Mesenchymal stem cell (in vitro differentiated cells and primary cell): ENCODE measurements around the gene NUBPL.

Source experiments
- DNase-seq: peaks from one replicate; pipeline ENCODE4 v3.0.0-alpha.2; 2013
- H2AFZ ChIP-seq: one replicate; pipeline ENCODE4 v1.6.1; 2013; ENCODE audit warnings: low read depth, mild to moderate bottlenecking, control low read depth, inconsistent platforms, low read length, moderate library complexity
- H2AK5ac ChIP-seq: 2 replicates; pipeline ENCODE4 v1.6.1; 2013; ENCODE audit warnings: low read length, moderate library complexity, mild to moderate bottlenecking, inconsistent platforms; ENCODE audit not compliant: severe bottlenecking
- H2BK120ac ChIP-seq: one replicate; pipeline ENCODE4 v1.6.1; 2013; ENCODE audit warnings: low read depth, mild to moderate bottlenecking, inconsistent platforms, low read length, moderate library complexity
- H2BK12ac ChIP-seq, 2 experiments: one replicate each; pipeline ENCODE4 v1.6.1; 2013; ENCODE audit warnings: inconsistent platforms in 2 of 2, low read length in 2 of 2, mild to moderate bottlenecking in 2 of 2, moderate library complexity in 2 of 2, control low read depth in 1 of 2
- H2BK15ac ChIP-seq: one replicate; pipeline ENCODE4 v1.6.1; 2013; ENCODE audit warnings: mild to moderate bottlenecking, low read depth, inconsistent platforms; ENCODE audit not compliant: poor library complexity, severe bottlenecking
- H2BK5ac ChIP-seq: 2 replicates; pipeline ENCODE4 v1.6.1; 2013; ENCODE audit warnings: low read depth, mild to moderate bottlenecking, low read length, control low read depth, inconsistent platforms; ENCODE audit not compliant: poor library complexity, severe bottlenecking
- H3K14ac ChIP-seq, 2 experiments: one replicate each; pipeline ENCODE4 v1.6.1; 2013; ENCODE audit warnings: inconsistent platforms in 2 of 2, low read length in 2 of 2, control low read depth in 1 of 2, mild to moderate bottlenecking in 1 of 2, moderate library complexity in 1 of 2
- H3K18ac ChIP-seq, 2 experiments: one replicate each; pipeline ENCODE4 v1.6.1; 2013; ENCODE audit warnings: inconsistent platforms in 2 of 2, low read length in 2 of 2, control low read depth in 1 of 2, low read depth in 1 of 2, mild to moderate bottlenecking in 1 of 2
- H3K23ac ChIP-seq, 2 experiments: one replicate each; pipeline ENCODE4 v1.6.1; 2013; ENCODE audit warnings: inconsistent platforms in 2 of 2, low read length in 2 of 2, mild to moderate bottlenecking in 2 of 2, moderate library complexity in 2 of 2, control low read depth in 1 of 2
- H3K27ac ChIP-seq: 2 replicates; pipeline ENCODE4 v1.5.1; 2013; ENCODE audit warnings: mild to moderate bottlenecking, moderate library complexity, low read length, control low read depth, inconsistent platforms; ENCODE audit not compliant: poor library complexity, severe bottlenecking
- H3K27me3 ChIP-seq, 2 experiments: 2 replicates each; pipeline versions ENCODE4 v1.6.1 to v1.7.0; 2013; ENCODE audit warnings: low read length in 2 of 2, mild to moderate bottlenecking in 2 of 2, moderate library complexity in 2 of 2, control low read depth in 1 of 2, inconsistent platforms in 1 of 2; ENCODE audit not compliant: control insufficient read depth in 1 of 2, insufficient read depth in 1 of 2
- H3K36me3 ChIP-seq, 2 experiments: 2 replicates each; pipeline versions ENCODE4 v1.6.1 to v1.7.0; 2013; ENCODE audit warnings: low read length in 2 of 2, control low read depth in 1 of 2, inconsistent platforms in 1 of 2, low read depth in 1 of 2, mild to moderate bottlenecking in 1 of 2; ENCODE audit not compliant: insufficient read depth in 2 of 2, control insufficient read depth in 1 of 2
- H3K4ac ChIP-seq, 2 experiments: one replicate each; pipeline ENCODE4 v1.6.1; 2013; ENCODE audit warnings: inconsistent platforms in 2 of 2, low read length in 2 of 2, mild to moderate bottlenecking in 2 of 2, moderate library complexity in 2 of 2, control low read depth in 1 of 2, low read depth in 1 of 2
- H3K4me1 ChIP-seq: 2 replicates; pipeline ENCODE4 v1.6.1; 2013; ENCODE audit warnings: low read depth, low read length, control low read depth; ENCODE audit not compliant: control insufficient read depth, insufficient read depth
- H3K4me2 ChIP-seq: 2 replicates; pipeline ENCODE4 v1.6.1; 2013; ENCODE audit warnings: low read length, mild to moderate bottlenecking, inconsistent platforms; ENCODE audit not compliant: poor library complexity, severe bottlenecking
- H3K4me3 ChIP-seq, 2 experiments: 2 replicates each; pipeline versions ENCODE4 v1.5.1 to v1.7.0; 2013; ENCODE audit warnings: low read length in 2 of 2, mild to moderate bottlenecking in 2 of 2, control low read depth in 1 of 2, low read depth in 1 of 2; ENCODE audit not compliant: insufficient read depth in 1 of 2
- H3K79me1 ChIP-seq: replicated peaks from 2 replicates; pipeline ENCODE4 v1.6.1; 2013; ENCODE audit warnings: mild to moderate bottlenecking, control low read depth, low read length, inconsistent platforms; ENCODE audit not compliant: poor library complexity, severe bottlenecking
- H3K9ac ChIP-seq: 2 replicates; pipeline ENCODE4 v1.7.0; 2013; ENCODE audit warnings: mild to moderate bottlenecking, low read length, moderate library complexity
- H3K9me3 ChIP-seq: 2 replicates; pipeline ENCODE4 v1.7.0; 2013; ENCODE audit warnings: mild to moderate bottlenecking, low read length; ENCODE audit not compliant: control insufficient read depth
- H4K8ac ChIP-seq: one replicate; pipeline ENCODE4 v1.6.1; 2013; ENCODE audit warnings: inconsistent platforms, mild to moderate bottlenecking, low read length, moderate library complexity
- H4K91ac ChIP-seq: one replicate; pipeline ENCODE4 v1.6.1; 2013; ENCODE audit warnings: mild to moderate bottlenecking, low read length, inconsistent platforms
- WGBS: methylation state at CpG from one replicate; pipeline ENCODE4 v1.1.7; 2013; ENCODE audit warnings: mixed read lengths; 5-methylcytosine and 5-hydroxymethylcytosine counted together

NUBPL gene

DNA sequence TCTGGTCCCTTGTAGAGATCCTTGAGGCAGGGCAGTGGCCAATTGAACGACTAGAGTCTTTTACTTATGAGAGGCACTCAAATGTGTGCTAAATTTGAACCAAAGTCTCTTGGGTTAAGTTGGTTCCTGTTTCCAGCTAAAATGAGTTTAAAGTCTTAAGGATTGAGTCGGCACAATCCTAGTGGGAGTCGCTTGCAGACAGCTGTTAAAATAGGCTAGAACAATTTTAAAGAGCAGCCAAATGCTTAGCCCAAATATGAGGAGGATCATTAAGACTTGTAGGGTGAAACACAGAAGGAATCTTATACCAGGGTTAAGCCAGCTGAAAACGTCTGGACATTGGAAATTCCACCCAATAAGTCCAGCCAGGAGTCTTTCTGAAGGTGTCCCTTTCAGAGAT, 216.1 kb downstream of the NUBPL start:
- no peaks in the 10 kb centered on the region for H3K79me1 ChIP-seq
- no peak overlapping the region for H3K14ac ChIP-seq
- no peaks in the 10 kb centered on the region for H3K36me3 ChIP-seq
- no peak for DNase-seq
- peaks cover 22% of the 10 kb centered on the region for H3K9me3 ChIP-seq
- no peak overlapping the region for H2BK12ac ChIP-seq
- H3K9ac ChIP-seq, result no peak overlapping the region
- H2BK15ac ChIP-seq, result no peak overlapping the region
- no peak overlapping the region for H2BK120ac ChIP-seq
- no peak overlapping the region for H3K4me3 ChIP-seq
- H3K27ac ChIP-seq, result no peak overlapping the region
- H4K8ac ChIP-seq, result no peak overlapping the region
- H3K4ac ChIP-seq, result no peak overlapping the region
- H3K4me2 ChIP-seq, result no peak overlapping the region
- H4K91ac ChIP-seq, result no peak overlapping the region
- H2AFZ ChIP-seq, result no peak overlapping the region
- no peaks in the 10 kb centered on the region for H3K4me1 ChIP-seq
- H2BK5ac ChIP-seq, result no peak overlapping the region
- H3K18ac ChIP-seq, result no peak overlapping the region
- 88% methylated on average over 4 of the region's 4 CpGs for WGBS
- no peak overlapping the region for H3K23ac ChIP-seq
- no peak overlapping the region for H2AK5ac ChIP-seq
- no peaks in the 10 kb centered on the region for H3K27me3 ChIP-seq

DNA sequence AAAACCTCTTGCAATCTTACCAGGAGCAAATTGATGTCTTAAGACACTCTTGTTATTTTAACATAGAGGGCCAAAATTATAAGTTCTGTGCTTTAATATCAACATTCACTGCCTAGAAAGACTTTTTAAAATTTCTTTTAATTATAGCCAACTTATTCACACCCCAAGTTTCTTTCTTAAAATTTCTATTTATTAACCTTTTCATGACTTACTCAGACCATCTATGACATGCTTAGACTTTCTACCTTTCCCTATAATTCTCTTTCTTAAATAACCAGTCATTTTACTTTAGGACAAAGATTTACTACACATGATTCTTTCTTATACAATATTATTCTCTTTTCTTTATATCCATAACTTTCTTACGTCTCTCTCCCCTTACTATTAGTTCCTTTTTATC, 220.4 kb downstream of the NUBPL start:
- Histone ChIP-seq H3K4ac (no peak overlapping the region), H3K4me3 (no peak overlapping the region), H3K9ac (no peak overlapping the region)

DNA sequence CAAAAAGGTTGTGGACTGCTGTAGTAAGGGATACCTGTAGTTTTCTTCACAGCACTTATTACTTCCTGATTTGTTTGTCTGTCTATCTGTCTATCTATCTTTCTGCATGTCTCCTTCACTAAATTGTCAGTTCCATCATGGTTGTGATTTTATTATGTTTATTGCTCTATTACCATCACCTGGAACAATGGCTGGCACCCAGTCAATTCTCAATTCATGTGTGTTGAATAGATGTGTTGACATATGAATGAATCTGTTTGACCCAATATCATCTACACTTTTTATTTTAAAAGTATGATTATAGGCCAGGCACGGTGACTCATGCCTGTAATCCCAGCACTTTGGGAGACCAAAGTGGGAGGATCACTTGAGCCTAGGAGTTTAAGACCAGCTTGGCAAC, 224.4 kb downstream of the NUBPL start:
- no peak overlapping the region for H2BK12ac ChIP-seq
- no peak overlapping the region for H3K4ac ChIP-seq
- H4K8ac ChIP-seq, result no peak overlapping the region
- no peak overlapping the region for H3K4me2 ChIP-seq
- no peaks in the 10 kb centered on the region for H3K27me3 ChIP-seq
- H3K9me3 ChIP-seq, result peaks cover 19% of the 10 kb centered on the region
- no peak overlapping the region for H3K18ac ChIP-seq
- no peak overlapping the region for H2BK5ac ChIP-seq
- H3K27ac ChIP-seq, result no peak overlapping the region
- no peaks in the 10 kb centered on the region for H3K4me1 ChIP-seq
- no peak overlapping the region for H2BK15ac ChIP-seq
- no peak overlapping the region for H2AK5ac ChIP-seq
- H2AFZ ChIP-seq, result no peak overlapping the region
- H3K14ac ChIP-seq, result no peak overlapping the region
- no peak overlapping the region for H2BK120ac ChIP-seq
- WGBS, result 94% methylated on average over 1 of the region's 1 CpG
- H4K91ac ChIP-seq, result no peak overlapping the region
- H3K36me3 ChIP-seq, result no peaks in the 10 kb centered on the region
- H3K9ac ChIP-seq, result no peak overlapping the region
- H3K4me3 ChIP-seq, result no peak overlapping the region
- no peak for DNase-seq
- no peaks in the 10 kb centered on the region for H3K79me1 ChIP-seq
- H3K23ac ChIP-seq, result no peak overlapping the region

More for the DNA sequence above, 220.4 kb downstream of the NUBPL start:
- H2BK5ac ChIP-seq, result no peak overlapping the region
- H3K23ac ChIP-seq, result no peak overlapping the region
- no peak overlapping the region for H4K91ac ChIP-seq
- no peak overlapping the region for H2BK15ac ChIP-seq
- no peak overlapping the region for H3K4me2 ChIP-seq
- no peaks in the 10 kb centered on the region for H3K27me3 ChIP-seq
- H3K18ac ChIP-seq, result no peak overlapping the region
- H3K14ac ChIP-seq, result no peak overlapping the region
- no peak overlapping the region for H2AK5ac ChIP-seq
- H2AFZ ChIP-seq, result no peak overlapping the region
- H3K27ac ChIP-seq, result no peak overlapping the region
- no peaks in the 10 kb centered on the region for H3K79me1 ChIP-seq
- H3K9me3 ChIP-seq, result peaks cover 28% of the 10 kb centered on the region
- no peak overlapping the region for H2BK12ac ChIP-seq
- no peak overlapping the region for H2BK120ac ChIP-seq
- no peaks in the 10 kb centered on the region for H3K4me1 ChIP-seq
- no peak for DNase-seq
- H3K36me3 ChIP-seq, result no peaks in the 10 kb centered on the region
- H4K8ac ChIP-seq, result no peak overlapping the region
- WGBS, result 100% methylated on average over 1 of the region's 1 CpG

DNA sequence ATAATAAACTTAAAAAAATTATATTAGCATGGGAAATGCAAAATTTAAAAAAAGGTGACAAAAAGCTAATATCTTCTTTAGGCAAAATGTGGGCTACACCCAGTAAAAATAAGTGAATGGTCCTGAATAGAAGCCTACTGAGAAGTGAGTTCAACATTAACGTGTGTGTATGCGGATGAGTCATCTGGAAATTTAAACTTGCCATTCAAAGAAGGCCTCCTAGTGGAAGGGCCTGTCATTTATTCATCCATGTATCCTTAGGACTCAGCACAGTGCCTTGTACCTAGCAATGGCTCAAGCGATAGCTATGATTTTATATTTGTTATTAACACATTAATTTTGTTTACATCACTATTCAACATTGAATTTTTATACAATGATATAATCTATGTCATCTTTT, 226.2 kb downstream of the NUBPL start:
- Histone ChIP-seq H2BK120ac (no peak overlapping the region), H3K27me3 (no peaks in the 10 kb centered on the region), H3K36me3 (no peaks in the 10 kb centered on the region), H2BK12ac (no peak overlapping the region), H3K14ac (no peak overlapping the region), H3K4me3 (no peak overlapping the region), H2AK5ac (no peak overlapping the region), H3K9ac (no peak overlapping the region), H4K8ac (no peak overlapping the region), H2BK15ac (no peak overlapping the region), H3K9me3 (peaks cover 6% of the 10 kb centered on the region), H3K4ac (no peak overlapping the region), H3K27ac (no peak overlapping the region), H3K23ac (no peak overlapping the region), H3K79me1 (no peaks in the 10 kb centered on the region), H2BK5ac (no peak overlapping the region), H3K18ac (no peak overlapping the region), H3K4me1 (no peaks in the 10 kb centered on the region), H4K91ac (no peak overlapping the region), H2AFZ (no peak overlapping the region), H3K4me2 (no peak overlapping the region)
- 84% methylated on average over 2 of the region's 3 CpGs for WGBS
- DNase-seq, result no peak
